HepG2 (cell line): ENCODE measurements around the gene TPST1. TPM values are rescaled to one million over a fixed set of nuclear protein-coding genes. Genes with fewer than 3 reads are reported as not detected.

Experiments used
- AHR ChIP-seq: IDR thresholded peaks from 2 replicates; pipeline ENCODE4 v1.6.1; 2018; ENCODE audit warnings: missing genetic modification reagents, missing compliant biosample characterization
- FIP1L1 ChIP-seq: fragments of 200-400 bp; formaldehyde crosslinking; IDR thresholded peaks from 2 replicates; pipeline ENCODE4 v1.6.1; 2018; ENCODE audit warnings: low read depth, mild to moderate bottlenecking, low read length, moderate library complexity, borderline replicate concordance; ENCODE audit not compliant: insufficient read depth
- FOXA1 ChIP-seq, 2 experiments: fragments of 450-650 bp in 1 of 2; sonication (generic) in 1 of 2; formaldehyde crosslinking in 1 of 2; IDR thresholded peaks; 2 replicates each; pipeline versions ENCODE4 v1.4.0 to v1.6.1; 2016 to 2020; ENCODE audit warnings: missing genetic modification reagents in 1 of 2
- HOXA5 ChIP-seq: sonication (generic); formaldehyde crosslinking; IDR thresholded peaks from 2 replicates; pipeline ENCODE4 v1.4.0; 2020; ENCODE audit warnings: missing genetic modification reagents
- HOXD1 ChIP-seq: sonication (generic); formaldehyde crosslinking; IDR thresholded peaks from 2 replicates; pipeline ENCODE4 v1.5.0; 2020; ENCODE audit warnings: missing genetic modification reagents
- MATR3 ChIP-seq: sonication (generic); formaldehyde crosslinking; IDR thresholded peaks from 2 replicates; pipeline ENCODE4 v1.4.0; 2020; ENCODE audit warnings: missing genetic modification reagents
- MIER3 ChIP-seq: IDR thresholded peaks from 2 replicates; pipeline ENCODE4 v1.6.1; 2016; ENCODE audit warnings: missing compliant biosample characterization, borderline replicate concordance
- MTA3 ChIP-seq: sonication (generic); formaldehyde crosslinking; IDR thresholded peaks from 2 replicates; pipeline ENCODE4 v1.4.0; 2020; ENCODE audit warnings: missing genetic modification reagents
- NKX3-1 ChIP-seq: sonication (generic); formaldehyde crosslinking; IDR thresholded peaks from 2 replicates; pipeline ENCODE4 v1.5.0; 2020; ENCODE audit warnings: missing genetic modification reagents
- NR2F2 ChIP-seq: IDR thresholded peaks from 2 replicates; pipeline ENCODE4 v1.6.1; 2012; ENCODE audit warnings: low read depth, inconsistent platforms, borderline replicate concordance
- NRL ChIP-seq: sonication (generic); formaldehyde crosslinking; IDR thresholded peaks from 2 replicates; pipeline ENCODE4 v1.5.0; 2020; ENCODE audit warnings: missing genetic modification reagents, mild to moderate bottlenecking, moderate library complexity, borderline replicate concordance
- PITX1 ChIP-seq: sonication (generic); formaldehyde crosslinking; IDR thresholded peaks from 2 replicates; pipeline ENCODE4 v1.5.1; 2020; ENCODE audit warnings: mild to moderate bottlenecking, missing genetic modification reagents
- RCOR2 ChIP-seq: IDR thresholded peaks from 2 replicates; pipeline ENCODE4 v1.6.1; 2016; ENCODE audit warnings: missing biosample characterization, missing genetic modification reagents
- REXO4 ChIP-seq: sonication (generic); formaldehyde crosslinking; IDR thresholded peaks from 2 replicates; pipeline ENCODE4 v1.8.0; 2022; ENCODE audit warnings: missing genetic modification reagents, mild to moderate bottlenecking, borderline replicate concordance
- SATB2 ChIP-seq: sonication (generic); formaldehyde crosslinking; IDR thresholded peaks from 2 replicates; pipeline ENCODE4 v1.5.0; 2020; ENCODE audit warnings: missing genetic modification reagents
- SOX6 ChIP-seq, 2 experiments: fragments of 450-650 bp in 1 of 2; sonication (generic) in 1 of 2; formaldehyde crosslinking in 1 of 2; IDR thresholded peaks; 2 replicates each; pipeline versions ENCODE4 v1.4.0 to v1.6.1; 2017 to 2020; ENCODE audit warnings: antibody characterized with exemption in 1 of 2, mild to moderate bottlenecking in 1 of 2, missing genetic modification reagents in 1 of 2
- ZNF335 ChIP-seq: sonication (generic); formaldehyde crosslinking; IDR thresholded peaks from 2 replicates; pipeline ENCODE4 v1.4.0; 2020; ENCODE audit warnings: missing genetic modification reagents
- ZNF350 ChIP-seq: sonication (generic); formaldehyde crosslinking; IDR thresholded peaks from 2 replicates; pipeline ENCODE4 v1.4.0; 2020; ENCODE audit warnings: mild to moderate bottlenecking, low read depth, missing genetic modification reagents, borderline replicate concordance
- polyA plus RNA-seq, 8 experiments: library from polyadenylated mRNA; depleted of rRNA in 3 of 8; stranded (reverse) in 7 of 8; unstranded in 1 of 8; fragments of >200 nt; fragmentation: Illumina TruSeq in 4 of 8; extraction: Trizol in 4 of 8; gene quantifications; 2 replicates each; pipeline versions ENCODE4 v1.2.1 to v1.2.3, GENCODE V29; 2011 to 2016; ENCODE audit warnings: low read depth in 4 of 8, missing spikeins in 1 of 8, mixed read lengths in 1 of 8; ENCODE audit not compliant: insufficient read depth in 1 of 8
- total RNA-seq, 5 experiments: library from RNA; depleted of rRNA; stranded (reverse); fragments of >200 nt; fragmentation: Illumina TruSeq; extraction: Trizol; gene quantifications; 2 replicates each; pipeline ENCODE4 v1.2.3, GENCODE V29; 2016; ENCODE audit warnings: low read depth in 1 of 5
- TF ChIP-seq, protein P1 (sequence below): sonication (generic); formaldehyde crosslinking; IDR thresholded peaks from 2 replicates; pipeline ENCODE4 v1.4.0; 2020; ENCODE audit warnings: mild to moderate bottlenecking, missing genetic modification reagents
- TF ChIP-seq, protein P2 (sequence below): sonication (generic); formaldehyde crosslinking; IDR thresholded peaks from 2 replicates; pipeline ENCODE4 v1.4.0; 2020; ENCODE audit warnings: missing genetic modification reagents, borderline replicate concordance
- TF ChIP-seq, protein P3 (sequence below): sonication (generic); formaldehyde crosslinking; IDR thresholded peaks from 2 replicates; pipeline ENCODE4 v1.5.0; 2020; ENCODE audit warnings: mild to moderate bottlenecking, low read depth, missing genetic modification reagents, borderline replicate concordance
- TF ChIP-seq, protein P4 (sequence below): sonication (generic); formaldehyde crosslinking; IDR thresholded peaks from 2 replicates; pipeline ENCODE4 v1.9.0; 2021; ENCODE audit warnings: missing genetic modification reagents, borderline replicate concordance

The TPST1 gene
- total and polyA plus RNA-seq, 2 of the 13 experiments (the other 11 are each of a cell fraction or from before 2014, with no cell fraction given): 24.3 to 34.1 TPM

DNA sequence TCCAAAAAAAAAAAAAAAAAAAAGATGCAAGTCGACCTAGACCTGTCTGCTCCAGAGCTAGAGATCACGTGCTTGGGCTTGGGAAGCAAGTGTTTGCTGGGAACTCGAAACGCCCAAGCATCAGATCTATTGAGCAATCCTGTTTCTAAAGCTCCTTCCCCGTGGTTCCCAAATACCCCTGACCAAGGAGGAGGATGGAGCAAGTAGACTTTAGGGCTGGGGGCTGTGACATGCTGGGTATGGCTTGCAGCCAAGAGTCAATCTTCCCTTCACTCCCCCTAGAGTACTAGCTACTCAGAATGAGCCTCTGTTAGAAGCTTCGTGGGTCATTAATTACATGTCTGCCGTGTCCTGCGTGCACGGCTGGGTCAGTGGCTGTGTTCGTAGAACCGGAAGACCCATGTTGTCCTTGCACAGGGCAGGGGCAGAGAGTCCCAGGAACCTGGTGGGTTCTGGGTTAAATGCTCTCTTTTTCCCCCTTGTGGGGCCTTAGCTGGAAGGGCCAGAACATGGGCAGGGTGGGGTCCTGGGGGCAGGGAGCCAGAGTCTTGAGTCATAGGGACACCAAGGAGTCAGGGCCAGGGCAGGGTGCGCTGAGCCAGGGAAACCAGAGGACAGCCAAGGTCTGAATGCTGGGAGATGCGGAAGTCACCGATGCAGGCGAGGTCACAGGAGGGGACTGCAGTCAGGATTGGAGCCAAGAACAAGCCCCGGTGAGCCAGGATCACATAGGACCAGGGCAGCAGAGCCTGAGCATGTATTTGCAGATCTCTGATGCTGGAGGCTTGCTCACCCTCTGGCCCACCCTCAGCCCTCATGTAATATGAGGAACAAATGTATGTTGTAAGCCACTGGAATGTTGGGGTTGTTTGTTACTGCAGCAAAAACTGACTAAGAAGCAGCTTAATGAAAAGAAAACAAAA lies 34.6 kb upstream of the TPST1 start (continued):
- TF ChIP-seq, protein P1, sequence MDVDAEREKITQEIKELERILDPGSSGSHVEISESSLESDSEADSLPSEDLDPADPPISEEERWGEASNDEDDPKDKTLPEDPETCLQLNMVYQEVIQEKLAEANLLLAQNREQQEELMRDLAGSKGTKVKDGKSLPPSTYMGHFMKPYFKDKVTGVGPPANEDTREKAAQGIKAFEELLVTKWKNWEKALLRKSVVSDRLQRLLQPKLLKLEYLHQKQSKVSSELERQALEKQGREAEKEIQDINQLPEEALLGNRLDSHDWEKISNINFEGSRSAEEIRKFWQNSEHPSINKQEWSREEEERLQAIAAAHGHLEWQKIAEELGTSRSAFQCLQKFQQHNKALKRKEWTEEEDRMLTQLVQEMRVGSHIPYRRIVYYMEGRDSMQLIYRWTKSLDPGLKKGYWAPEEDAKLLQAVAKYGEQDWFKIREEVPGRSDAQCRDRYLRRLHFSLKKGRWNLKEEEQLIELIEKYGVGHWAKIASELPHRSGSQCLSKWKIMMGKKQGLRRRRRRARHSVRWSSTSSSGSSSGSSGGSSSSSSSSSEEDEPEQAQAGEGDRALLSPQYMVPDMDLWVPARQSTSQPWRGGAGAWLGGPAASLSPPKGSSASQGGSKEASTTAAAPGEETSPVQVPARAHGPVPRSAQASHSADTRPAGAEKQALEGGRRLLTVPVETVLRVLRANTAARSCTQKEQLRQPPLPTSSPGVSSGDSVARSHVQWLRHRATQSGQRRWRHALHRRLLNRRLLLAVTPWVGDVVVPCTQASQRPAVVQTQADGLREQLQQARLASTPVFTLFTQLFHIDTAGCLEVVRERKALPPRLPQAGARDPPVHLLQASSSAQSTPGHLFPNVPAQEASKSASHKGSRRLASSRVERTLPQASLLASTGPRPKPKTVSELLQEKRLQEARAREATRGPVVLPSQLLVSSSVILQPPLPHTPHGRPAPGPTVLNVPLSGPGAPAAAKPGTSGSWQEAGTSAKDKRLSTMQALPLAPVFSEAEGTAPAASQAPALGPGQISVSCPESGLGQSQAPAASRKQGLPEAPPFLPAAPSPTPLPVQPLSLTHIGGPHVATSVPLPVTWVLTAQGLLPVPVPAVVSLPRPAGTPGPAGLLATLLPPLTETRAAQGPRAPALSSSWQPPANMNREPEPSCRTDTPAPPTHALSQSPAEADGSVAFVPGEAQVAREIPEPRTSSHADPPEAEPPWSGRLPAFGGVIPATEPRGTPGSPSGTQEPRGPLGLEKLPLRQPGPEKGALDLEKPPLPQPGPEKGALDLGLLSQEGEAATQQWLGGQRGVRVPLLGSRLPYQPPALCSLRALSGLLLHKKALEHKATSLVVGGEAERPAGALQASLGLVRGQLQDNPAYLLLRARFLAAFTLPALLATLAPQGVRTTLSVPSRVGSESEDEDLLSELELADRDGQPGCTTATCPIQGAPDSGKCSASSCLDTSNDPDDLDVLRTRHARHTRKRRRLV (CRISPR knock-in tag): no peak
- TF ChIP-seq NKX3-1 (CRISPR knock-in tag) (no peak), HOXD1 (no peak), SOX6 (IDR thresholded peaks at IDR 0.05) (no peak), SOX6 (CRISPR knock-in tag; IDR thresholded peaks at IDR 0.05) (no peak), MTA3 (CRISPR knock-in tag) (no peak), ZNF350 (CRISPR knock-in tag) (no peak), MATR3 (CRISPR knock-in tag) (no peak), SATB2 (CRISPR knock-in tag) (no peak), PITX1 (CRISPR knock-in tag) (0 out of 2 replicates have a peak, but pooled peaks have one; percentile 25), ZNF335 (CRISPR knock-in tag) (no peak), HOXA5 (CRISPR knock-in tag) (no peak), AHR (CRISPR knock-in tag) (no peak), MIER3 (CRISPR knock-in tag) (no peak), REXO4 (no peak), RCOR2 (CRISPR knock-in tag) (no peak), NRL (no peak), FIP1L1 (no peak), NR2F2 (no peak), FOXA1 (IDR thresholded peaks at IDR 0.05) (no peak), FOXA1 (CRISPR knock-in tag; IDR thresholded peaks at IDR 0.05) (no peak)
- TF ChIP-seq, protein P2, sequence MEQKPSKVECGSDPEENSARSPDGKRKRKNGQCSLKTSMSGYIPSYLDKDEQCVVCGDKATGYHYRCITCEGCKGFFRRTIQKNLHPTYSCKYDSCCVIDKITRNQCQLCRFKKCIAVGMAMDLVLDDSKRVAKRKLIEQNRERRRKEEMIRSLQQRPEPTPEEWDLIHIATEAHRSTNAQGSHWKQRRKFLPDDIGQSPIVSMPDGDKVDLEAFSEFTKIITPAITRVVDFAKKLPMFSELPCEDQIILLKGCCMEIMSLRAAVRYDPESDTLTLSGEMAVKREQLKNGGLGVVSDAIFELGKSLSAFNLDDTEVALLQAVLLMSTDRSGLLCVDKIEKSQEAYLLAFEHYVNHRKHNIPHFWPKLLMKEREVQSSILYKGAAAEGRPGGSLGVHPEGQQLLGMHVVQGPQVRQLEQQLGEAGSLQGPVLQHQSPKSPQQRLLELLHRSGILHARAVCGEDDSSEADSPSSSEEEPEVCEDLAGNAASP (CRISPR knock-in tag): peak; percentile 42; the same call in 1 of the 2 replicates
- TF ChIP-seq, protein P3, sequence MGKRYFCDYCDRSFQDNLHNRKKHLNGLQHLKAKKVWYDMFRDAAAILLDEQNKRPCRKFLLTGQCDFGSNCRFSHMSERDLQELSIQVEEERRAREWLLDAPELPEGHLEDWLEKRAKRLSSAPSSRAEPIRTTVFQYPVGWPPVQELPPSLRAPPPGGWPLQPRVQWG (CRISPR knock-in tag): no peak
- TF ChIP-seq, protein P4, sequence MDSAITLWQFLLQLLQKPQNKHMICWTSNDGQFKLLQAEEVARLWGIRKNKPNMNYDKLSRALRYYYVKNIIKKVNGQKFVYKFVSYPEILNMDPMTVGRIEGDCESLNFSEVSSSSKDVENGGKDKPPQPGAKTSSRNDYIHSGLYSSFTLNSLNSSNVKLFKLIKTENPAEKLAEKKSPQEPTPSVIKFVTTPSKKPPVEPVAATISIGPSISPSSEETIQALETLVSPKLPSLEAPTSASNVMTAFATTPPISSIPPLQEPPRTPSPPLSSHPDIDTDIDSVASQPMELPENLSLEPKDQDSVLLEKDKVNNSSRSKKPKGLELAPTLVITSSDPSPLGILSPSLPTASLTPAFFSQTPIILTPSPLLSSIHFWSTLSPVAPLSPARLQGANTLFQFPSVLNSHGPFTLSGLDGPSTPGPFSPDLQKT (CRISPR knock-in tag): no peak
